Astrocyte (in vitro differentiated cells and primary cell): ENCODE measurements around the gene FSTL1. TPM values are rescaled to one million over a fixed set of nuclear protein-coding genes. Genes with fewer than 3 reads are reported as not detected.

Experiments used
- DNase-seq: peaks from one replicate; pipeline ENCODE4 v3.0.0-alpha.2; 2010; ENCODE audit warnings: low read depth
- FAIRE-seq: peaks from 2 replicates; lab custom pipeline; 2011; peaks lifted over from hg19 to GRCh38; lab: Jason Lieb, UNC
- H2AFZ ChIP-seq: 2 replicates; pipeline ENCODE4 v1.6.0; 2012; ENCODE audit warnings: low read depth, low read length, inconsistent platforms
- H3K27ac ChIP-seq: 2 replicates; pipeline ENCODE4 v1.5.1; 2011; ENCODE audit warnings: low read depth, low read length, inconsistent platforms
- H3K27me3 ChIP-seq: 2 replicates; pipeline ENCODE4 v1.6.0; 2011; ENCODE audit warnings: low read length, inconsistent platforms; ENCODE audit not compliant: insufficient read depth
- H3K36me3 ChIP-seq: 2 replicates; pipeline ENCODE4 v1.5.1; 2011; ENCODE audit warnings: low read length, inconsistent platforms; ENCODE audit not compliant: insufficient read depth
- H3K4me1 ChIP-seq: 2 replicates; pipeline ENCODE4 v1.5.1; 2011; ENCODE audit warnings: low read length, inconsistent platforms; ENCODE audit not compliant: insufficient read depth
- H3K4me2 ChIP-seq: 2 replicates; pipeline ENCODE4 v1.6.0; 2012; ENCODE audit warnings: low read length, inconsistent platforms
- H3K4me3 ChIP-seq: 2 replicates; pipeline ENCODE4 v1.5.1; 2011; ENCODE audit warnings: low read depth, mild to moderate bottlenecking, low read length, inconsistent platforms; ENCODE audit not compliant: insufficient read depth
- H3K79me2 ChIP-seq: 2 replicates; pipeline ENCODE4 v1.6.0; 2012; ENCODE audit warnings: mild to moderate bottlenecking, low read length, inconsistent platforms; ENCODE audit not compliant: insufficient read depth
- H3K9ac ChIP-seq: 2 replicates; pipeline ENCODE4 v1.6.0; 2012; ENCODE audit warnings: mild to moderate bottlenecking, low read length, inconsistent platforms
- H3K9me3 ChIP-seq: 2 replicates; pipeline ENCODE4 v1.5.1; 2012; ENCODE audit warnings: low read depth, mild to moderate bottlenecking, low read length, inconsistent platforms; ENCODE audit not compliant: insufficient read depth
- H4K20me1 ChIP-seq: 2 replicates; pipeline ENCODE4 v1.6.0; 2012; ENCODE audit warnings: low read length, inconsistent platforms; ENCODE audit not compliant: insufficient read depth
- H3K27ac Mint-ChIP-seq: one replicate; pipeline ENCODE4 v1.8.0; 2021; ENCODE audit warnings: mild to moderate bottlenecking, mixed read lengths; ENCODE audit not compliant: unreplicated experiment
- H3K27me3 Mint-ChIP-seq: one replicate; pipeline ENCODE4 v1.8.0; 2021; ENCODE audit warnings: low read depth, mixed read lengths; ENCODE audit not compliant: unreplicated experiment
- H3K36me3 Mint-ChIP-seq: one replicate; pipeline ENCODE4 v1.8.0; 2021; ENCODE audit warnings: low read depth, mixed read lengths; ENCODE audit not compliant: unreplicated experiment
- H3K4me1 Mint-ChIP-seq: one replicate; pipeline ENCODE4 v1.8.0; 2021; ENCODE audit warnings: low read depth, mixed read lengths; ENCODE audit not compliant: unreplicated experiment
- H3K4me3 Mint-ChIP-seq: one replicate; pipeline ENCODE4 v1.8.0; 2021; ENCODE audit warnings: mild to moderate bottlenecking, moderate library complexity, mixed read lengths; ENCODE audit not compliant: unreplicated experiment
- H3K9me3 Mint-ChIP-seq: one replicate; pipeline ENCODE4 v1.8.0; 2021; ENCODE audit warnings: mild to moderate bottlenecking, mixed read lengths; ENCODE audit not compliant: unreplicated experiment
- EZH2 ChIP-seq: IDR thresholded peaks from 2 replicates; pipeline ENCODE4 v1.6.1; 2012; ENCODE audit warnings: mild to moderate bottlenecking, low read length, inconsistent platforms; ENCODE audit not compliant: insufficient read depth
- total RNA-seq: library from RNA; stranded (reverse); gene quantifications from 2 replicates; pipeline ENCODE4 v1.2.1, GENCODE V29; 2021
- TF ChIP-seq, protein P1 (sequence below): IDR thresholded peaks from 2 replicates; pipeline ENCODE4 v1.5.1; 2011; ENCODE audit warnings: low read depth, mild to moderate bottlenecking, inconsistent platforms, low read length, moderate library complexity; ENCODE audit not compliant: insufficient read depth

The FSTL1 gene
- total RNA-seq, 1 donor from 2014 or later: 1,010 TPM

DNA sequence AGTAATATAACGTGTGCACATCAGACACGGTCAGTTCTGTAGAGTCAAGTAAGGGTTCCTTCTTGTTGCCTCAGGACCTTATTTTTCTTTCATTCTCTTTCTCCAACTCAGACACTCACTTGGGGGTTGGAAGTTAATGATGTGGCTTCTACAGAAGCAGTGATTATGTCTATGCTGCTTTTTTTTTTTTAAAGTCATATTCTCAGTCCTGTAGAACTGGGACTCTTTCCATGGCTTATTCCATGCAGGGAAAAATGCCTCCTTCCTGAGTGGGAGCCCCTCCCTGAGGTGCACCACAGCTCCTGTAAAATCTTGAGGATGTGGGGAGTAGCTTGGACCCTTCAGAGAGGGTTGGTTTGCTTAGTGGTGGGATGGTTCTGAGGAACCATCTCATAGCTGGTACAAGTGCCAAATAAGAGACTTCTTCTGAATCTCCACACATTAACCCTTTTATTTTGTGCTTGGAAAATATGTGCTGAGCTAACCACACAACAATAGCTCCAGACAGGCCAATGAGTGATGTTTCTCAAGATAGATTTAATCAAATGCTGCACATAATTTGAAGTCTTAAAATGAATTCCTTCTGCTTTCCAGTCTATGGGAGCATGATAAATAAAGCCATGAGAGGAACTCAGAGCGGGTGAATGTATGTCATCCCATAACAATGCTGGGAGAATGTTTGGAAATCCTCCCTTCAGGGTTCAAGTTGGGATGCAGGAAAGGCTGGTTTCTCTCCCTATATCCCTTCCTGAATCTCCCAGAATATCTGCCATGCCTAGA lies 23.3 kb upstream of the FSTL1 start:
- DNase-seq (peak; percentile 82), FAIRE-seq (peak; percentile 67)
- Mint-ChIP-seq H3K27me3 (no peaks in the 10 kb centered on the region), H3K36me3 (no peaks in the 10 kb centered on the region), H3K4me1 (peaks cover 53% of the 10 kb centered on the region), H3K9me3 (peaks cover 11% of the 10 kb centered on the region), H3K27ac (peak overlapping the region; percentile 58), H3K4me3 (no peak overlapping the region)
- no peaks in the 10 kb centered on the region for H3K79me2 ChIP-seq
- H3K4me3 ChIP-seq: no peak overlapping the region
- no peak overlapping the region for H3K9ac ChIP-seq
- H3K9me3 ChIP-seq: no peaks in the 10 kb centered on the region
- no peak overlapping the region for H2AFZ ChIP-seq
- TF ChIP-seq, protein P1, sequence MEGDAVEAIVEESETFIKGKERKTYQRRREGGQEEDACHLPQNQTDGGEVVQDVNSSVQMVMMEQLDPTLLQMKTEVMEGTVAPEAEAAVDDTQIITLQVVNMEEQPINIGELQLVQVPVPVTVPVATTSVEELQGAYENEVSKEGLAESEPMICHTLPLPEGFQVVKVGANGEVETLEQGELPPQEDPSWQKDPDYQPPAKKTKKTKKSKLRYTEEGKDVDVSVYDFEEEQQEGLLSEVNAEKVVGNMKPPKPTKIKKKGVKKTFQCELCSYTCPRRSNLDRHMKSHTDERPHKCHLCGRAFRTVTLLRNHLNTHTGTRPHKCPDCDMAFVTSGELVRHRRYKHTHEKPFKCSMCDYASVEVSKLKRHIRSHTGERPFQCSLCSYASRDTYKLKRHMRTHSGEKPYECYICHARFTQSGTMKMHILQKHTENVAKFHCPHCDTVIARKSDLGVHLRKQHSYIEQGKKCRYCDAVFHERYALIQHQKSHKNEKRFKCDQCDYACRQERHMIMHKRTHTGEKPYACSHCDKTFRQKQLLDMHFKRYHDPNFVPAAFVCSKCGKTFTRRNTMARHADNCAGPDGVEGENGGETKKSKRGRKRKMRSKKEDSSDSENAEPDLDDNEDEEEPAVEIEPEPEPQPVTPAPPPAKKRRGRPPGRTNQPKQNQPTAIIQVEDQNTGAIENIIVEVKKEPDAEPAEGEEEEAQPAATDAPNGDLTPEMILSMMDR: no peak
- TF ChIP-seq EZH2: no peak
- H3K27me3 ChIP-seq: no peaks in the 10 kb centered on the region
- H3K4me2 ChIP-seq: no peak overlapping the region
- no peaks in the 10 kb centered on the region for H3K36me3 ChIP-seq
- H4K20me1 ChIP-seq: no peaks in the 10 kb centered on the region
- H3K27ac ChIP-seq: peak overlapping the region; percentile 37
- peaks cover 38% of the 10 kb centered on the region for H3K4me1 ChIP-seq

DNA sequence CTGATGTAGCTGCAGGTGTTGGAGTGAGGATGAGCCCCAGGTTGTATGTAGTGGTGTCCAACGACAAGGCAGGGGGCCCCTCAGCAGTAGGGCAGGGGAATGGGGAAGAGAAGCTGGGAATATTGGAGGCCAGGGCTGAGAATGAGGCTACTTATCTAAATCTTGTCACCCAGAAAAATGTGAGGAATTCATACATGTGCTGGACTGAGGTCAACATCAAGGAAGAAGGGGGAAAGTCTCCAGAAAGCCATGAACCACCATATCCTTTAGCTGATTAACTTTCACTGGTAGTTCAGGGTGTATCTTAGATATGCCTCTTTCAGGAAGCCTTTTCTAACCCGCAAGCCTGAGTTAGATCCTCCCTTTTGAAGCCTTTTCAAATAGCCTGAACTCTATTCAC lies 22.6 kb upstream of the FSTL1 start:
- FAIRE-seq (peak; percentile 32), DNase-seq (peak; percentile 60)
- no peaks in the 10 kb centered on the region for H3K36me3 ChIP-seq
- H3K36me3 Mint-ChIP-seq: peaks cover under 1% of the 10 kb centered on the region
- no peak overlapping the region for H3K27ac ChIP-seq
- peaks cover 59% of the 10 kb centered on the region for H3K4me1 Mint-ChIP-seq
- H3K9me3 ChIP-seq: no peaks in the 10 kb centered on the region
- no peaks in the 10 kb centered on the region for H3K27me3 Mint-ChIP-seq
- H2AFZ ChIP-seq: no peak overlapping the region
- no peaks in the 10 kb centered on the region for H3K79me2 ChIP-seq
- no peaks in the 10 kb centered on the region for H3K27me3 ChIP-seq
- TF ChIP-seq, protein P1: no peak
- TF ChIP-seq EZH2: no peak
- no peaks in the 10 kb centered on the region for H4K20me1 ChIP-seq
- H3K27ac Mint-ChIP-seq: no peak overlapping the region
- no peak overlapping the region for H3K4me3 Mint-ChIP-seq
- H3K9me3 Mint-ChIP-seq: peaks cover 11% of the 10 kb centered on the region
- H3K4me2 ChIP-seq: no peak overlapping the region
- peaks cover 42% of the 10 kb centered on the region for H3K4me1 ChIP-seq
- H3K9ac ChIP-seq: no peak overlapping the region
- H3K4me3 ChIP-seq: no peak overlapping the region
